H1 (cell line): ENCODE data around the gene SMYD3. TPM values are rescaled to one million over a fixed set of nuclear protein-coding genes. Genes with fewer than 3 reads are reported as not detected.

Source experiments
- BRCA1 ChIP-seq: IDR thresholded peaks from 2 replicates; pipeline ENCODE4 v1.6.1; 2012; ENCODE audit warnings: low read depth, low read length, improper control_type of control experiment
- polyA plus RNA-seq, 7 experiments: library from polyadenylated mRNA; depleted of rRNA in 3 of 7; stranded (reverse) in 5 of 7; unstranded in 2 of 7; fragments of >200 nt in 5 of 7; fragments of 200-250 nt in 2 of 7; gene quantifications; 1 replicate in 5 of 7; 2 replicates in 1 of 7; 4 replicates in 1 of 7; pipeline versions ENCODE4 v1.2.1 to v1.2.3, GENCODE V29; 2011 to 2013; ENCODE audit warnings: missing spikeins in 2 of 7, mixed read lengths in 2 of 7
- total RNA-seq: library from RNA; stranded (reverse); fragmentation: NEBNext Ultra II Directional; extraction: Animal tissue kit (Norgen Biotek cat#: 25700); gene quantifications from 2 replicates; pipeline ENCODE4 v1.2.1, GENCODE V29; 2021

The SMYD3 gene
- total and polyA plus RNA-seq, 2 of the 8 experiments (the other 6 are each of a cell fraction or from before 2014, with no cell fraction given), result 17.3 to 25.4 TPM

DNA sequence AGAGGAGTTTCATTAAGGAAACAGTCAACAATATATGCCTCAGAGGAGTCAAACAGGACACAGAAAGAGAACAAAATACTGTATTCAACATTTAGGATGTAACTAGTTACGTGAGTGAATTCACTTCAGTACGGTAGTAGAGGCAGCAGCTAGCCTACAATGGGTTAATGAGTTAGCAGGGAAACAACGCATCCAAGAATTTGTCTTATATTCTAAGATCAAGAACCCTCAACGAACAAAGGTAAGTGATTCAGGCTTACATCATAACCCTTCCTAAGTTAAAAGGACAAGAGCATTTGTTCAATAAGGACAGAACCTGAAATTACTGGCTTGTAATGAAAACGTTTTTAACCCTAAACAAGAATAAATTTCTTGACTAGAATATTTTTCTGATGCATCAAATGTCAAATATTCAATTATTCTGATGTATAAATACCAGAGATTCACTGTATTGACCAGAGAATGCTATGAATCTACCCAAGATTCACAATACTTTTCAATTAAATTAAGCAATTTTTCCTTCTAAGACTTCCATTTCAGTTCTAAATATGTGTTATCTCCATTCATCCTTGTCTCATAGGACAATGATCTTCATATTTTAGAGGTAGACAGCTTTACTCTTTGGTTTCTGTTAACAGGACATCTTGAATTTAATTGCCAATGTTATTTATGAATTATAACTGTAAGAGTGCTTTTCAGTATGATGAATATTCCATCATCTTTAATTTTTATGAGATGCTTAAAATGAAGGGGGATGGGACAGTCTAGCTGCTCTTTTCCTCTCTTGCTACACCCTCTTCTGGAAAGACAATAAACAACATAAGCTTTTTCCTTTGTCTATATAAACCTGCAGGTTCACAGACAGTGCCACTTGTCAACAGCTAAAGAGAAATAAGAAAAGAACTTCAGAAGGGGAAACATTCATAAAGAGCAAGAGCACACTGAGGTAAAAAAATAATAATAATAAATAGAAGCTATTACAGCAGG, 209.5 kb downstream of the SMYD3 start (continued):
- TF ChIP-seq BRCA1, result no peak
